SH-SY5Y (cell line): Measurements from ENCODE around the gene IQGAP1.

Source experiments
- GATA2 ChIP-seq: IDR thresholded peaks from 2 replicates; pipeline ENCODE4 v1.6.1; 2011; ENCODE audit warnings: mild to moderate bottlenecking, low read depth, low read length
- GATA3 ChIP-seq: IDR thresholded peaks from 2 replicates; pipeline ENCODE4 v1.6.1; 2011; ENCODE audit warnings: low read depth, mild to moderate bottlenecking, low read length, moderate library complexity

- TF ChIP-seq GATA2: no peak
- no peak for TF ChIP-seq GATA3
These were observed 143.1 kb downstream of the IQGAP1 start for GRCh38 chr15:90531147-90531546.
